CD4-positive, CD25-positive, alpha-beta regulatory T cell (primary cell): ENCODE data around the gene TOR1AIP1. TPM values are rescaled to one million over a fixed set of nuclear protein-coding genes. Genes with fewer than 3 reads are reported as not detected.

Experiments used
- ATAC-seq, 2 donors: fragments of 150-1000 bp; cut with Tn5 transposase; one replicate each; pipeline ENCODE4 v1.10.0; 2021; ENCODE audit warnings: low read depth in 2 of 2, moderate number of reproducible peaks in 2 of 2, moderate library complexity in 1 of 2
- DNase-seq, 3 donors: peaks; one replicate each; pipeline versions ENCODE4 v3.0.0 to v3.0.0-alpha.2; 2012 to 2022; ENCODE audit warnings: mixed read lengths in 1 of 3
- H3K27ac ChIP-seq: one replicate; pipeline ENCODE4 v1.7.0; 2013; ENCODE audit warnings: mild to moderate bottlenecking, low read length; ENCODE audit not compliant: insufficient read depth, poor library complexity, severe bottlenecking
- H3K27me3 ChIP-seq: one replicate; pipeline ENCODE4 v1.7.0; 2013; ENCODE audit warnings: low read length; ENCODE audit not compliant: control insufficient read depth, insufficient read depth
- H3K36me3 ChIP-seq: one replicate; pipeline ENCODE4 v1.7.0; 2013; ENCODE audit warnings: mild to moderate bottlenecking, low read length, moderate library complexity; ENCODE audit not compliant: control insufficient read depth, insufficient read depth
- H3K4me1 ChIP-seq: 2 replicates; pipeline ENCODE4 v1.7.0; 2013; ENCODE audit warnings: mild to moderate bottlenecking, low read length; ENCODE audit not compliant: insufficient read depth, control insufficient read depth, poor library complexity, severe bottlenecking
- H3K4me3 ChIP-seq: one replicate; pipeline ENCODE4 v1.7.0; 2013; ENCODE audit warnings: low read depth, mild to moderate bottlenecking, low read length, moderate library complexity
- H3K9me3 ChIP-seq, 2 experiments: 1 replicate in 1 of 2; 2 replicates in 1 of 2; pipeline ENCODE4 v1.7.0; 2013; ENCODE audit warnings: low read length in 2 of 2, mild to moderate bottlenecking in 1 of 2, moderate library complexity in 1 of 2; ENCODE audit not compliant: control insufficient read depth in 2 of 2
- H3K27ac Mint-ChIP-seq, 3 donors: one replicate each; pipeline ENCODE4 v1.8.0; 2020 to 2022; ENCODE audit warnings: mild to moderate bottlenecking in 3 of 3, mixed read lengths in 3 of 3, moderate library complexity in 2 of 3
- H3K27me3 Mint-ChIP-seq: one replicate; pipeline ENCODE4 v1.8.0; 2022; ENCODE audit warnings: mild to moderate bottlenecking, mixed read lengths
- H3K36me3 Mint-ChIP-seq: one replicate; pipeline ENCODE4 v1.8.0; 2020; ENCODE audit warnings: mixed read lengths
- H3K4me1 Mint-ChIP-seq, 4 donors: one replicate each; pipeline ENCODE4 v1.8.0; 2020 to 2022; ENCODE audit warnings: mixed read lengths in 4 of 4, mild to moderate bottlenecking in 1 of 4
- H3K4me3 Mint-ChIP-seq, 4 donors: one replicate each; pipeline ENCODE4 v1.8.0; 2020 to 2022; ENCODE audit warnings: mild to moderate bottlenecking in 4 of 4, mixed read lengths in 4 of 4, moderate library complexity in 3 of 4
- H3K9me3 Mint-ChIP-seq, 7 donors: one replicate each; pipeline ENCODE4 v1.8.0; 2020 to 2022; ENCODE audit warnings: mixed read lengths in 7 of 7, mild to moderate bottlenecking in 3 of 7, moderate library complexity in 2 of 7
- polyA plus RNA-seq, 4 donors: library from polyadenylated mRNA; unstranded; fragments of 300-500 nt; fragmentation: Illumina TruSeq; gene quantifications; one replicate each; pipeline ENCODE4 v1.2.3, GENCODE V29; 2021
- total RNA-seq: library from RNA; stranded (reverse); gene quantifications from one replicate; pipeline ENCODE4 v1.2.3, GENCODE V29; 2022

TOR1AIP1 gene
- total and polyA plus RNA-seq, 5 donors from 2014 or later = 70.3 to 94.6 (median 89.8) TPM

DNA sequence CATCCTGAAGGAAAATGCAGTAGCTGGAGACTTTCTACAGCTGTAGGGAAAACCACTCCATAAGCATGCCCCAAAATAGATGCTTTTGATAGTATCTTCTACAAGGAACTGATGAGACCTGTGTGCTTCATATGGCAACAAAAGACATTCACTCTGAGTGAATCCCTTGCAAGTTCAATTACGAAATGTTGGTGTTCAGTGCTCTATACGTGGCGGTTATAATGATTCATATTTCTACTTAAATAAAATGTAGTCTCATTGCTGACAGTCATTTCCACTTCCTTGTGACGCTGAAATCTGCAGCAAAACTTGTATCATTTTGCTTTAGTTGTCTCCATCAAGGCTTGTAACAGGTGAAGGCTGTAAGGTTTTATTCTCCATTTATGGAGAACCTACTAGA lies 25.1 kb upstream of the TOR1AIP1 start:
- Mint-ChIP-seq H3K4me1 (peaks cover under 1 to 10% (median 5%) of the 10 kb centered on the region in 4 donors), H3K9me3 (no peaks in the 10 kb centered on the region), H3K27me3 (no peaks in the 10 kb centered on the region), H3K4me3 (no peak overlapping the region), H3K27ac (peak overlapping the region in 2 of 3 donors; percentile 32 to 44), H3K36me3 (peaks cover 19% of the 10 kb centered on the region)
- no peaks in the 10 kb centered on the region for H3K27me3 ChIP-seq
- no peaks in the 10 kb centered on the region for H3K9me3 ChIP-seq
- no peak overlapping the region for H3K4me3 ChIP-seq
- H3K4me1 ChIP-seq = no peaks in the 10 kb centered on the region
- ATAC-seq (no peak), DNase-seq (no peak)
- peaks cover 13% of the 10 kb centered on the region for H3K36me3 ChIP-seq
- no peak overlapping the region for H3K27ac ChIP-seq

DNA sequence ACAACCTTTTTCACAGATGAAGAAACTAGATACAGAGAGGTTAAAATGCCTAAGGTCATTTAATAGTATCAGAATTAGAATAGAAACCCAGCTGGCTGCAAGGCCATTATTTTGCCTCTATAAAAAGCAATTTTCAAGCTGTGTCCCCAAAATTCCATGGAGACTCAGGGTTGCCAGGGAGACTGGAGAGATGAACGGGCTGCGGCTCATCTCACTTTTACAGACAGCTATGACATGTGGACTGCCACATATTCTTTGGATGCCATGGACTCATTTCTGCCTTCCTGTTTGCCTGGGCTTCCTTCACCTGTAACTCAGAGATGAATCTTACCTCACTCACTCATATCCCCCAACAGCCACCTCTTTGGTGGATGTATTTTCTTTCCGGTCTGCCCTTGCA lies 21.4 kb upstream of the TOR1AIP1 start:
- H3K4me1 Mint-ChIP-seq = peaks cover 0 to 19% (median 5%) of the 10 kb centered on the region in 4 donors
- Histone ChIP-seq H3K27ac (no peak overlapping the region), H3K36me3 (peaks cover 25% of the 10 kb centered on the region), H3K4me3 (no peak overlapping the region), H3K9me3 (no peaks in the 10 kb centered on the region), H3K4me1 (no peaks in the 10 kb centered on the region), H3K27me3 (no peaks in the 10 kb centered on the region)
- no peak for DNase-seq
- H3K27me3 Mint-ChIP-seq = no peaks in the 10 kb centered on the region
- no peak overlapping the region for H3K4me3 Mint-ChIP-seq
- H3K27ac Mint-ChIP-seq = no peak overlapping the region
- peaks cover 40% of the 10 kb centered on the region for H3K36me3 Mint-ChIP-seq
- no peak for ATAC-seq
- H3K9me3 Mint-ChIP-seq = no peaks in the 10 kb centered on the region

DNA sequence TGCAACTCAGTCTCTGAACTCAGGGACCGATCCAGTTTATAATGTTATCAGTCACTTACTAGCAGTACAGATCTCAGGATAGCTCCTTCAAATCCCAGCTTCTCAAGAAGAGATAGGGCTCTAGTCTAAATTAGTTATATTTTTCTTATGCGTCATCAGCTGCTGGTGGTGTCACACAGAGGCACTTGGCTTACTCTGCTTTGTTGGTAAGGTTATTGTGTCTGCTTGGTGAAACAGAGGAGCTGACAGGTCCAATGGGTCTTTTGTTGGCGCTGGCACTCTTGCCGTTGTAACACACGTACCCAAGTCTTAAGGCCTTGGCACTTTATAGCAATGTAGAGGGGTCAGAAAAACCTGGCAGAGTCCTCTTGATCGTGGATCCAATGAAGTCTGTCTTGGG lies 16.7 kb upstream of the TOR1AIP1 start:
- H3K27me3 Mint-ChIP-seq = no peaks in the 10 kb centered on the region
- peaks cover 41% of the 10 kb centered on the region for H3K36me3 Mint-ChIP-seq
- Histone ChIP-seq H3K36me3 (peaks cover 33% of the 10 kb centered on the region), H3K9me3 (no peaks in the 10 kb centered on the region), H3K4me1 (no peaks in the 10 kb centered on the region), H3K27ac (no peak overlapping the region), H3K27me3 (no peaks in the 10 kb centered on the region), H3K4me3 (no peak overlapping the region)
- ATAC-seq (no peak), DNase-seq (no peak)
- H3K27ac Mint-ChIP-seq = no peak overlapping the region
- H3K4me3 Mint-ChIP-seq = no peak overlapping the region
- H3K9me3 Mint-ChIP-seq = no peaks in the 10 kb centered on the region
- peaks cover 7 to 31% (median 9%) of the 10 kb centered on the region in 4 donors for H3K4me1 Mint-ChIP-seq

DNA sequence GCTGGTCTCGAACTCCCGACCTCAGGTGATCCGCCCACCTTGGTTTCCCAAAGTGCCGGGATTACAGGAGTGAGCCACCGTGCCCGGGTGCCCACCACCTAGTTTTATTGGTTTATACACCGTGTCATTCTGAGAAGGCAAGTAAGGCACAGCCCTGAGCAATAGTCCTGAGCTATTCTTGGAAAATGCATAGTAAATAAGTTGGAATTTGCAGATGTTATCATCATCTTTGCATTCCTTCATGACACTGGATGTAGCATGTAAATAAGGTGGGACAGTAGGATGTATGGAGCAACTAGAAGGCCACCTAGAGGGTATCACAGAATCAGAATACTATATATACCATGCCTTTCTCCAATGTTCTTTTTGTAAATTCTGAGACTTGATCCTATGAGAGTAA lies 15.5 kb upstream of the TOR1AIP1 start:
- Mint-ChIP-seq H3K27me3 (no peaks in the 10 kb centered on the region), H3K4me1 (peaks cover 13 to 35% (median 17%) of the 10 kb centered on the region in 4 donors), H3K9me3 (no peaks in the 10 kb centered on the region), H3K36me3 (peaks cover 48% of the 10 kb centered on the region), H3K27ac (no peak overlapping the region), H3K4me3 (no peak overlapping the region)
- DNase-seq = no peak
- no peak for ATAC-seq
- no peak overlapping the region for H3K4me3 ChIP-seq
- H3K4me1 ChIP-seq = no peaks in the 10 kb centered on the region
- H3K36me3 ChIP-seq = peaks cover 31% of the 10 kb centered on the region
- H3K9me3 ChIP-seq = no peaks in the 10 kb centered on the region
- H3K27ac ChIP-seq = no peak overlapping the region
- H3K27me3 ChIP-seq = no peaks in the 10 kb centered on the region

DNA sequence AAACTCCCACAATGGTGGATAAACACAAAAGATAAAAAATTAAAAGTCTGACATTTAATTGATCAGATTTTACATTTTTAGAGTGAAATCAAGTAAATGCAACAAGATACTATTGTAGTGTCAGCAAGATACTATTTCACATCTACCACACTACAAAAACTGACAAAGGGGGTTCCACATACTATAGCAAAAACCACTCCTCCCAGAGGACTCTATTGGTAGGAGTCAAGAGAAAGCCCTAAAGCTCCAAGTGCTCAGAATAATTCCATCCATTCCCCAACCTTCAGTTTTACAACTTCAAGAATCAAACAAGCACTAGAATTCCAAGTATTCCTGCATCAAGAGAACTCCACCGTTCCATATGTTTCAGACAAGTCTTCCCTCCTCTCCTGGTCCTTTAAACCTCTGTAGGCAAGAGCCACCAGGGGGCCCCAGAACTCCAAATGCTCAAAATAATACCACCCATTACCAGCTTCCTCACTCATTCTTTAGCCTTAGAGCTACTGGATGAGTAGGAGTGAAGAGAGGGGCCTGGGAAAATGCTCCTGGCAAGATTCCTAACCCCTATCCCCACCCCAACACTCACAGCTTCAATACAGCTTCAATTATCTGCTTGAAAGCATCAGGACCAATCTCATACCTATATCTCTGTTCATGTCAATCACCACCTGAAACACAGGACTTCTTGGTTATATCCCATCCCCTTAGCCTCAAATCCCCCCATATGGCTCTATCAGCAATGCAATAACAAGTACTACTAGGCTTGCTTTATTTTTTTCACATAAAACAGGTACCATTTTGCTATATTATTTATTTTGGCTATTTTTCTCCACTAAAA lies 14.4 kb upstream of the TOR1AIP1 start:
- H3K36me3 ChIP-seq = peaks cover 31% of the 10 kb centered on the region
- H3K27ac ChIP-seq = peak overlapping the region; percentile 29
- no peaks in the 10 kb centered on the region for H3K9me3 Mint-ChIP-seq
- H3K9me3 ChIP-seq = no peaks in the 10 kb centered on the region
- H3K27me3 ChIP-seq = no peaks in the 10 kb centered on the region
- DNase-seq (peak; percentile 26 to 58 (median 56)), ATAC-seq (peak; percentile 50 to 66)
- peaks cover 44% of the 10 kb centered on the region for H3K36me3 Mint-ChIP-seq
- H3K27me3 Mint-ChIP-seq = no peaks in the 10 kb centered on the region
- no peak overlapping the region for H3K4me3 Mint-ChIP-seq
- no peak overlapping the region for H3K4me3 ChIP-seq
- peak overlapping the region in 1 of 3 donors; percentile 43 for H3K27ac Mint-ChIP-seq
- no peaks in the 10 kb centered on the region for H3K4me1 ChIP-seq
- H3K4me1 Mint-ChIP-seq = peaks cover 20 to 29% (median 26%) of the 10 kb centered on the region in 4 donors

DNA sequence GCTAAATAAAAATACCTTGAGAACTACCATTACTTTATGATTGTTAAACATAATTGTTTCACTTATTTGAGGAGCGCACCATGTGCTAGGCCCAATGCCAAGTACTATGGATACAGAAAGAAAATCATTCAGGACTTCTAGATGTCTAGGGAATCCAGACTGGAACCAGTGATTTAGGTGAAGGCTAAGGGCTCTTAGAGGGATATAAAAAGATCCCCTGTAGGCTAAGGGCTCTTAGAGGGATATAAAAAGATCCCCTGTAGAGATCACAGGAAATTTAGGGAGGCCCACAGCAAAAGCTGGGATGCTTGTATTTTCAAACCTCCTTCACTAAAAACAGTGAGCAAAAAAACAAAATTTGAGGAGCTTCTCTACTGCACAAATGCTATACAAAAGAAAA lies 11.2 kb upstream of the TOR1AIP1 start:
- H3K9me3 ChIP-seq = no peaks in the 10 kb centered on the region
- H3K36me3 Mint-ChIP-seq = peaks cover 24% of the 10 kb centered on the region
- H3K4me1 Mint-ChIP-seq = peaks cover 32 to 59% (median 36%) of the 10 kb centered on the region in 4 donors
- no peak overlapping the region for H3K4me3 ChIP-seq
- ATAC-seq = no peak
- H3K27me3 ChIP-seq = no peaks in the 10 kb centered on the region
- no peaks in the 10 kb centered on the region for H3K27me3 Mint-ChIP-seq
- H3K27ac ChIP-seq = no peak overlapping the region
- no peak overlapping the region for H3K4me3 Mint-ChIP-seq
- H3K27ac Mint-ChIP-seq = peak overlapping the region in 1 of 3 donors; percentile 47
- no peak for DNase-seq
- peaks cover 6% of the 10 kb centered on the region for H3K4me1 ChIP-seq
- peaks cover 29% of the 10 kb centered on the region for H3K36me3 ChIP-seq
- no peaks in the 10 kb centered on the region for H3K9me3 Mint-ChIP-seq

DNA sequence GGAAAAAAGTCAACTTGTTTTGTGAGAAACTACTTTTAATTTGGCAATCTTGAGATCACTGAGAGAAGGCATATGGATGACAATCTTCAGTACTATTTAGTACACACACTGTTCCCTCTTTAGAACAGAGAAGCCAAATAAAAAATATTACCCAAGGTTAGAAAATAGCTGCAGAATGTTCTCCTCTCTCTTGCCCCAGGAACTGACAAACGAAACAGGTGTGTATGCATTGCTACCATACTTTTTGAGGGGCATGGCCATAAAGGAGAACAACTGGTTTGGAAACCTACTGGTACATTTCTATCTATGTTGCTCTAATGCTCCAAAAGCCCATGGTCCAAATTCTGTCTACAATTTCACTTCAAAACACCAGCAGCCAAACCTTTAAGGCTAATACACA lies 10.1 kb upstream of the TOR1AIP1 start:
- H3K27ac ChIP-seq = no peak overlapping the region
- Mint-ChIP-seq H3K9me3 (no peaks in the 10 kb centered on the region), H3K4me1 (peaks cover 38 to 67% (median 44%) of the 10 kb centered on the region in 4 donors), H3K4me3 (peak overlapping the region in 2 of 4 donors; percentile 32 to 71), H3K27ac (no peak overlapping the region), H3K27me3 (no peaks in the 10 kb centered on the region), H3K36me3 (peaks cover 21% of the 10 kb centered on the region)
- no peaks in the 10 kb centered on the region for H3K9me3 ChIP-seq
- H3K27me3 ChIP-seq = no peaks in the 10 kb centered on the region
- no peak overlapping the region for H3K4me3 ChIP-seq
- peaks cover 25% of the 10 kb centered on the region for H3K36me3 ChIP-seq
- ATAC-seq = no peak
- no peak for DNase-seq
- peaks cover 17% of the 10 kb centered on the region for H3K4me1 ChIP-seq

DNA sequence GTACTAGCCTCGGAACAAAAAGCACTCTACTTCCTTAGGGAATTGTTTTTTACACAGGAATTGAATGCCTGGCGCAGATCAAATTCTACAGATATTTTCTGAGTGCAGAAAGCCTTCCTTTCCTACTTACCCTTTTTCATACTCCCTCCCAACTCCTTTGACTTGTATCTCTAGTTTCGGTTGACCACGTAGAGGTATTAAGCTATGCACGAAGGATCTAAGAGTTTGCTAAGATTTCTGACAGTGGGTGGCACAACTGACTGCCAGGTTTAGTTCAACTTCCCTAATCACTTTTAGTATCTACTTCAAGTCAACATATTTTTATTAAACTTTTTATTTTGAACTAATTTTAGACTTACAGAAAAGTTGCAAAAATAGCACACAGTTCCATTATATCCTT lies 9.5 kb upstream of the TOR1AIP1 start:
- DNase-seq = no peak
- H3K36me3 ChIP-seq = peaks cover 21% of the 10 kb centered on the region
- no peaks in the 10 kb centered on the region for H3K9me3 ChIP-seq
- H3K4me1 Mint-ChIP-seq = peaks cover 37 to 68% (median 45%) of the 10 kb centered on the region in 4 donors
- peak overlapping the region in 2 of 4 donors; percentile 32 to 71 for H3K4me3 Mint-ChIP-seq
- H3K27ac ChIP-seq = no peak overlapping the region
- H3K9me3 Mint-ChIP-seq = no peaks in the 10 kb centered on the region
- no peak overlapping the region for H3K4me3 ChIP-seq
- ATAC-seq = no peak
- no peaks in the 10 kb centered on the region for H3K27me3 Mint-ChIP-seq
- no peak overlapping the region for H3K27ac Mint-ChIP-seq
- H3K27me3 ChIP-seq = no peaks in the 10 kb centered on the region
- peaks cover 19% of the 10 kb centered on the region for H3K4me1 ChIP-seq
- H3K36me3 Mint-ChIP-seq = peaks cover 21% of the 10 kb centered on the region
